Endodermal cell (in vitro differentiated cells): ENCODE data around the gene PAMR1. TPM values are rescaled to one million over a fixed set of nuclear protein-coding genes. Genes with fewer than 3 reads are reported as not detected.

Experiments used
- DNase-seq: peaks from one replicate; pipeline ENCODE4 v3.0.0-alpha.2; 2017
- H3K27ac ChIP-seq: 2 replicates; pipeline ENCODE4 v1.5.1; 2013; ENCODE audit warnings: mild to moderate bottlenecking, low read depth, low read length, moderate library complexity
- H3K27me3 ChIP-seq: 2 replicates; pipeline ENCODE4 v1.6.1; 2013; ENCODE audit warnings: mild to moderate bottlenecking, low read length, moderate library complexity; ENCODE audit not compliant: insufficient read depth, control insufficient read depth, poor library complexity, severe bottlenecking
- H3K36me3 ChIP-seq: 2 replicates; pipeline ENCODE4 v1.7.0; 2013; ENCODE audit warnings: mild to moderate bottlenecking, low read length, moderate library complexity; ENCODE audit not compliant: control insufficient read depth, insufficient read depth
- H3K4me1 ChIP-seq: one replicate; pipeline ENCODE4 v1.7.0; 2013; ENCODE audit warnings: low read length; ENCODE audit not compliant: control insufficient read depth, insufficient read depth
- H3K4me3 ChIP-seq: 2 replicates; pipeline ENCODE4 v1.5.1; 2013; ENCODE audit warnings: mild to moderate bottlenecking, low read length, moderate library complexity
- H3K9ac ChIP-seq: 2 replicates; pipeline ENCODE4 v1.6.1; 2013; ENCODE audit warnings: mild to moderate bottlenecking, low read length, moderate library complexity; ENCODE audit not compliant: poor library complexity, severe bottlenecking; ENCODE audit errors: extremely low read depth
- H3K9me3 ChIP-seq: 2 replicates; pipeline ENCODE4 v1.6.1; 2013; ENCODE audit warnings: mild to moderate bottlenecking, low read length, moderate library complexity; ENCODE audit not compliant: control insufficient read depth
- H3K27ac Mint-ChIP-seq: 2 replicates; pipeline ENCODE4 v1.8.0; 2020; ENCODE audit warnings: mixed read lengths
- H3K27me3 Mint-ChIP-seq: 2 replicates; pipeline ENCODE4 v1.8.0; 2021; ENCODE audit warnings: mild to moderate bottlenecking, mixed read lengths; ENCODE audit not compliant: insufficient read depth
- H3K36me3 Mint-ChIP-seq: 2 replicates; pipeline ENCODE4 v1.8.0; 2020; ENCODE audit warnings: low read depth, mixed read lengths
- H3K4me1 Mint-ChIP-seq: 2 replicates; pipeline ENCODE4 v1.8.0; 2020; ENCODE audit warnings: mixed read lengths
- H3K4me3 Mint-ChIP-seq: 2 replicates; pipeline ENCODE4 v1.8.0; 2020; ENCODE audit warnings: mild to moderate bottlenecking, moderate library complexity, mixed read lengths
- H3K9me3 Mint-ChIP-seq: 2 replicates; pipeline ENCODE4 v1.8.0; 2020; ENCODE audit warnings: mild to moderate bottlenecking, mixed read lengths
- CTCF ChIP-seq: fragments of 200-600 bp; sonication (generic); conservative IDR thresholded peaks from 2 replicates; pipeline ENCODE4 v1.5.0; 2021; ENCODE audit warnings: antibody characterized with exemption, mild to moderate bottlenecking
- WGBS, 2 experiments: methylation state at CpG; one replicate each; pipeline versions ENCODE4 v1.1.5 to v1.1.7; 2013; ENCODE audit warnings: missing lambda C conversion rate in 2 of 2, mixed read lengths in 1 of 2; ENCODE audit not compliant: insufficient coverage in 1 of 2, insufficient read length in 1 of 2; 5-methylcytosine and 5-hydroxymethylcytosine counted together
- total RNA-seq, 2 donors: library from RNA; stranded (reverse); fragmentation: NEBNext Ultra II Directional in 1 of 2; extraction: Animal tissue kit (Norgen Biotek cat#: 25700) in 1 of 2; gene quantifications; 2 replicates in 1 of 2; 3 replicates in 1 of 2; pipeline ENCODE4 v1.2.1, GENCODE V29; 2021

The PAMR1 gene
- total RNA-seq, 2 donors from 2014 or later = 55.3 to 79.0 TPM

GRCh38 chr11:35432464-35432863, 93.0 kb downstream of the PAMR1 start:
- DNase-seq = no peak
- no peak overlapping the region for H3K4me3 Mint-ChIP-seq
- Histone ChIP-seq H3K36me3 (no peaks in the 10 kb centered on the region), H3K4me3 (no peak overlapping the region), H3K9me3 (no peaks in the 10 kb centered on the region), H3K27ac (no peak overlapping the region), H3K9ac (no peak overlapping the region), H3K4me1 (peaks cover under 1% of the 10 kb centered on the region), H3K27me3 (peaks cover 13% of the 10 kb centered on the region)
- H3K27me3 Mint-ChIP-seq = peaks cover 32% of the 10 kb centered on the region
- H3K27ac Mint-ChIP-seq = no peak overlapping the region
- 92 to 96% methylated on average over 13 to 14 of the region's 14 CpGs for WGBS, 2 experiments
- TF ChIP-seq CTCF = no peak
- no peaks in the 10 kb centered on the region for H3K9me3 Mint-ChIP-seq
- H3K36me3 Mint-ChIP-seq = peaks cover 36% of the 10 kb centered on the region
- H3K4me1 Mint-ChIP-seq = peaks cover 3% of the 10 kb centered on the region

- Histone ChIP-seq H3K4me3 (no peak overlapping the region), H3K27ac (no peak overlapping the region), H3K27me3 (peaks cover 40% of the 10 kb centered on the region), H3K36me3 (no peaks in the 10 kb centered on the region), H3K9ac (no peak overlapping the region), H3K4me1 (peaks cover 5% of the 10 kb centered on the region), H3K9me3 (no peaks in the 10 kb centered on the region)
- peaks cover 19% of the 10 kb centered on the region for H3K36me3 Mint-ChIP-seq
- TF ChIP-seq CTCF = no peak
- 72 to 93% methylated on average over 2 to 3 of the region's 3 CpGs for WGBS, 2 experiments
- H3K9me3 Mint-ChIP-seq = no peaks in the 10 kb centered on the region
- peaks cover 16% of the 10 kb centered on the region for H3K4me1 Mint-ChIP-seq
- H3K27me3 Mint-ChIP-seq = peaks cover 59% of the 10 kb centered on the region
- H3K4me3 Mint-ChIP-seq = no peak overlapping the region
- no peak for DNase-seq
- H3K27ac Mint-ChIP-seq = no peak overlapping the region
These were observed 98.3 kb downstream of the PAMR1 start for GRCh38 chr11:35427071-35427470.

GRCh38 chr11:35426351-35426750, 99.1 kb downstream of the PAMR1 start:
- H3K36me3 ChIP-seq = no peaks in the 10 kb centered on the region
- no peak for TF ChIP-seq CTCF
- Mint-ChIP-seq H3K27ac (no peak overlapping the region), H3K4me1 (peaks cover 16% of the 10 kb centered on the region), H3K27me3 (peaks cover 64% of the 10 kb centered on the region), H3K9me3 (no peaks in the 10 kb centered on the region), H3K4me3 (no peak overlapping the region), H3K36me3 (peaks cover 13% of the 10 kb centered on the region)
- no peaks in the 10 kb centered on the region for H3K9me3 ChIP-seq
- H3K4me1 ChIP-seq = peaks cover 5% of the 10 kb centered on the region
- 94 to 100% methylated on average over 1 of the region's 1 CpG for WGBS, 2 experiments
- peaks cover 47% of the 10 kb centered on the region for H3K27me3 ChIP-seq
- no peak overlapping the region for H3K4me3 ChIP-seq
- H3K27ac ChIP-seq = peak overlapping the region; percentile 70
- no peak overlapping the region for H3K9ac ChIP-seq
- DNase-seq = no peak
